Panc1 (cell line): ENCODE measurements around the gene TNIK. TPM values are rescaled to one million over a fixed set of nuclear protein-coding genes. Genes with fewer than 3 reads are reported as not detected.

Experiments
- ATAC-seq: fragments of 200-7000 bp; cut with Tn5 transposase; 2 replicates; pipeline ENCODE4 v1.9.1; 2020; ENCODE audit warnings: mild to moderate bottlenecking, moderate library complexity
- BruUV-seq: library from RNA; stranded (reverse); fragments of 400-500 nt; replicated peaks from 2 replicates; lab custom pipeline; 2021; lab: Mats Ljungman, UMichigan
- CTCF ChIA-PET: fragments of 300-600 bp; sonication (Branson Sonifier 250); formaldehyde crosslinking; loops from one replicate; lab custom pipeline; 2022; ENCODE audit warnings: antibody characterized with exemption; lab: Charles Lee
- POLR2A ChIA-PET: fragments of 300-600 bp; sonication (Branson Sonifier 250); formaldehyde crosslinking; loops from one replicate; lab custom pipeline; 2022; ENCODE audit warnings: antibody characterized with exemption; lab: Charles Lee
- DNase-seq: peaks from one replicate; pipeline ENCODE4 v3.0.0-alpha.2; 2010; ENCODE audit warnings: low read depth, low spot score
- H3K27ac ChIP-seq: 2 replicates; pipeline ENCODE4 v1.5.1; 2011; ENCODE audit warnings: mild to moderate bottlenecking, low read length, inconsistent platforms
- H3K27me3 ChIP-seq: fragments of 200-500 bp; sonication (Bioruptor generic); 2 replicates; pipeline ENCODE4 v1.6.0; 2014; ENCODE audit warnings: low read length, inconsistent platforms; ENCODE audit not compliant: control insufficient read depth, insufficient read depth
- H3K36me3 ChIP-seq: fragments of 200-500 bp; sonication (Bioruptor generic); 2 replicates; pipeline ENCODE4 v1.5.1; 2014; ENCODE audit warnings: inconsistent platforms, mild to moderate bottlenecking, low read length, moderate library complexity; ENCODE audit not compliant: control insufficient read depth, insufficient read depth
- H3K4me1 ChIP-seq: 2 replicates; pipeline ENCODE4 v1.5.1; 2011; ENCODE audit warnings: inconsistent platforms, mild to moderate bottlenecking, low read length, moderate library complexity; ENCODE audit not compliant: control insufficient read depth, insufficient read depth
- H3K4me3 ChIP-seq, 2 experiments: 2 replicates each; pipeline ENCODE4 v1.5.1; 2011 to 2012; ENCODE audit warnings: low read depth in 2 of 2, low read length in 2 of 2, mild to moderate bottlenecking in 2 of 2, inconsistent platforms in 1 of 2, moderate library complexity in 1 of 2
- H3K9me3 ChIP-seq: fragments of 200-500 bp; sonication (Bioruptor generic); 2 replicates; pipeline ENCODE4 v1.5.1; 2014; ENCODE audit warnings: low read depth, mild to moderate bottlenecking, inconsistent platforms, low read length, moderate library complexity; ENCODE audit not compliant: control insufficient read depth, insufficient read depth
- CTCF ChIP-seq: fragments of 450-650 bp; IDR thresholded peaks from 2 replicates; pipeline ENCODE4 v1.5.1; 2017; ENCODE audit warnings: mild to moderate bottlenecking
- POLR2AphosphoS5 ChIP-seq: IDR thresholded peaks from 2 replicates; pipeline ENCODE4 v1.6.1; 2012; ENCODE audit warnings: mild to moderate bottlenecking, low read depth, low read length, moderate library complexity
- REST ChIP-seq, 2 experiments: IDR thresholded peaks; 2 replicates each; pipeline ENCODE4 v1.6.1; 2011 to 2012; ENCODE audit warnings: low read depth in 2 of 2, control low read depth in 1 of 2, low read length in 1 of 2, mild to moderate bottlenecking in 1 of 2, moderate library complexity in 1 of 2; ENCODE audit not compliant: insufficient read depth in 1 of 2
- SIN3A ChIP-seq: IDR thresholded peaks from 2 replicates; pipeline ENCODE4 v1.6.1; 2012; ENCODE audit warnings: low read depth, mild to moderate bottlenecking, low read length, moderate library complexity, borderline replicate concordance; ENCODE audit not compliant: insufficient read depth
- TCF7L2 ChIP-seq: IDR thresholded peaks from 2 replicates; pipeline ENCODE4 v1.6.1; 2011; ENCODE audit warnings: mild to moderate bottlenecking, low read depth, low read length, inconsistent platforms
- in situ Hi-C: cut with HindIII; loops from 2 replicates; pipeline ENCODE4 v1.10.0; 2016; ENCODE audit warnings: low sequenced_read_pairs, low pct_unique_long_range_greater_than_20kb
- intact Hi-C: fragments of 100-400 bp; cut with micrococcal nuclease; formaldehyde crosslinking; loops from one replicate; pipeline ENCODE4 v1.10.0; 2022; ENCODE audit not compliant: unreplicated experiment
- total RNA-seq: library from RNA; stranded (reverse); gene quantifications from one replicate; pipeline ENCODE4 v1.2.1, GENCODE V29; 2021; ENCODE audit not compliant: unreplicated experiment

Gene TNIK
- total RNA-seq, 1 experiment from 2014 or later: 1.9 TPM

- TF ChIP-seq POLR2AphosphoS5 (no peak), SIN3A (no peak), TCF7L2 (no peak), REST (IDR thresholded peaks at IDR 0.05; ENCODE audit: insufficient read depth in 1 of 2, low read depth in 2 of 2, low read length in 1 of 2) (no peak), CTCF (no peak)
- intact Hi-C loops: no loop called here
- no TSS peak for BruUV-seq
- POLR2A ChIA-PET: no interaction called here
- no peak for ATAC-seq
- no peak overlapping the region for H3K4me3 ChIP-seq
- CTCF ChIA-PET: no interaction called here
- no peak for DNase-seq
- H3K27ac ChIP-seq: no peak overlapping the region
- peaks cover 7% of the 10 kb centered on the region for H3K27me3 ChIP-seq
- in situ Hi-C loops: no loop called here
- no peaks in the 10 kb centered on the region for H3K4me1 ChIP-seq
- H3K36me3 ChIP-seq: no peaks in the 10 kb centered on the region
- no peaks in the 10 kb centered on the region for H3K9me3 ChIP-seq
Observed at GRCh38 chr3:171323938-171324536, 136.2 kb downstream of the TNIK start.

- intact Hi-C loops: no loop called here
Observed at GRCh38 chr3:171321559-171322360, 138.4 kb downstream of the TNIK start.

More at GRCh38 chr3:171321559-171322360, 138.4 kb downstream of the TNIK start:
- Histone ChIP-seq H3K4me3 (no peak overlapping the region), H3K27ac (no peak overlapping the region), H3K27me3 (peaks cover 7% of the 10 kb centered on the region), H3K36me3 (no peaks in the 10 kb centered on the region), H3K9me3 (no peaks in the 10 kb centered on the region), H3K4me1 (no peaks in the 10 kb centered on the region)
- TF ChIP-seq POLR2AphosphoS5: no peak
- TF ChIP-seq SIN3A: no peak
- no TSS peak for BruUV-seq
- ChIA-PET CTCF (no interaction called here), POLR2A (no interaction called here)
- ATAC-seq: no peak
- DNase-seq: no peak
- in situ Hi-C loops: no loop called here
